Naive B cell (primary cell): Measurements from ENCODE around the gene CCDC200. TPM values are rescaled to one million over a fixed set of nuclear protein-coding genes. Genes with fewer than 3 reads are reported as not detected.

Source experiments
- polyA plus RNA-seq, 6 donors: library from polyadenylated mRNA; unstranded; fragments of 300-500 nt; fragmentation: Illumina TruSeq; gene quantifications; one replicate each; pipeline ENCODE4 v1.2.3, GENCODE V29; 2021; ENCODE audit warnings: low read depth in 6 of 6

The CCDC200 gene
- polyA plus RNA-seq, 6 donors from 2014 or later = 0.45 to 8.1 (median 0.96) TPM; not detected in 2

Other genes with a start within 250 kb of the CCDC200 start
- under 1 TPM in 3 of 6 donors, not detected in 3; 0.33 to 0.47 (median 0.45) TPM for gene PTGES3L, start 248.5 kb downstream of the CCDC200 start, polyA plus RNA-seq
- gene RUNDC1, start 248.1 kb downstream of the CCDC200 start, polyA plus RNA-seq = 10 to 100 TPM; 15.3 to 39.6 (median 26.2) TPM
- 1,000 to 10,000 TPM; 1,305 to 2,435 (median 1,972) TPM for gene RPL27, start 230.2 kb downstream of the CCDC200 start, polyA plus RNA-seq
- 10 to 100 TPM; 47.6 to 83.6 (median 59.1) TPM for gene IFI35, start 221.8 kb downstream of the CCDC200 start, polyA plus RNA-seq
- gene VAT1, start 206.2 kb downstream of the CCDC200 start, polyA plus RNA-seq = 10 to 100 TPM; 63.2 to 76.5 (median 74.6) TPM
- gene RND2, start 203.4 kb downstream of the CCDC200 start, polyA plus RNA-seq = under 1 TPM in 5 of 6 donors, not detected in 1; 0.11 to 0.30 (median 0.22) TPM
- gene BRCA1, start 103.3 kb downstream of the CCDC200 start, polyA plus RNA-seq = 1 to 10 TPM in 5 of 6 donors, under 1 TPM in 1; 0.14 to 4.7 (median 3.5) TPM
- gene NBR1, start 57.4 kb downstream of the CCDC200 start, polyA plus RNA-seq = 10 to 100 TPM; 42.9 to 55.5 (median 49.9) TPM
- 10 to 100 TPM in 4 of 6 donors, 1 to 10 TPM in 2; 9.1 to 18.2 (median 12.0) TPM for gene TMEM106A, start 16.7 kb downstream of the CCDC200 start, polyA plus RNA-seq
- gene RNU2-1, start 5.4 kb upstream of the CCDC200 start, polyA plus RNA-seq = not detected
- 1 to 10 TPM; 1.4 to 5.7 (median 3.8) TPM for gene ARL4D, start 170.4 kb upstream of the CCDC200 start, polyA plus RNA-seq